HTERT RPE-1 (cell line): Measurements from ENCODE around the gene CFAP74.

Experiments
- in situ Hi-C: fragments of 300-500 bp; cut with MboI; formaldehyde crosslinking; loops from 4 replicates; pipeline ENCODE4 v1.14.3; 2020; ENCODE audit warnings: low sequenced_read_pairs

CFAP74 gene

GRCh38 chr1:2003541-2004131 lies at the start of gene CFAP74:
Gene CFAP74, minus strand, starts transcription at chr1:2003786. Its CDS starts 12,830 bp downstream, at chr1:1990956.
- in situ Hi-C loops = no loop called here

GRCh38 chr1:2053217-2053616 lies 49.6 kb upstream of the CFAP74 start:
- in situ Hi-C loops = no loop called here

- in situ Hi-C loops = no loop called here
Measured at GRCh38 chr1:2052756-2053155, 49.2 kb upstream of the CFAP74 start.

GRCh38 chr1:2052054-2052679 lies 48.6 kb upstream of the CFAP74 start:
- in situ Hi-C loops = no loop called here

- in situ Hi-C loops = no loop called here
Measured at GRCh38 chr1:2050793-2051682, 47.5 kb upstream of the CFAP74 start.

- in situ Hi-C loops = no loop called here
Measured at GRCh38 chr1:2050461-2050792, 46.8 kb upstream of the CFAP74 start.

GRCh38 chr1:2049718-2050431 lies 46.3 kb upstream of the CFAP74 start, which contains the start of gene PRKCZ:
Gene PRKCZ, plus strand, starts transcription at chr1:2050411. Its CDS starts 220 bp downstream, at chr1:2050631.
- in situ Hi-C loops = no loop called here

- in situ Hi-C loops = no loop called here
Measured at GRCh38 chr1:2049225-2049717, 45.7 kb upstream of the CFAP74 start.

- in situ Hi-C loops = no loop called here
Measured at GRCh38 chr1:2047749-2048729, 44.5 kb upstream of the CFAP74 start.

- in situ Hi-C loops = no loop called here
Measured at GRCh38 chr1:2046953-2047748, 43.6 kb upstream of the CFAP74 start.

- in situ Hi-C loops = no loop called here
Measured at GRCh38 chr1:2046174-2046917, 42.8 kb upstream of the CFAP74 start.

- in situ Hi-C loops = no loop called here
Measured at GRCh38 chr1:2045468-2046173, 42.0 kb upstream of the CFAP74 start.

GRCh38 chr1:2044510-2045319 lies 41.1 kb upstream of the CFAP74 start:
- in situ Hi-C loops = no loop called here

GRCh38 chr1:2043886-2044285 lies 40.3 kb upstream of the CFAP74 start:
- in situ Hi-C loops = no loop called here

GRCh38 chr1:2042830-2043773 lies 39.5 kb upstream of the CFAP74 start:
- in situ Hi-C loops = no loop called here

- in situ Hi-C loops = no loop called here
Measured at GRCh38 chr1:2041887-2042286, 38.3 kb upstream of the CFAP74 start.
